GM12878 (cell line): ENCODE data around the gene DNAJB11. TPM values are rescaled to one million over a fixed set of nuclear protein-coding genes. Genes with fewer than 3 reads are reported as not detected.

ENCODE experiments used
- DPF2 ChIP-seq: fragments of 450-650 bp; IDR thresholded peaks from 2 replicates; pipeline ENCODE4 v1.6.1; 2017; ENCODE audit warnings: mild to moderate bottlenecking
- ESRRA ChIP-seq: IDR thresholded peaks from 2 replicates; pipeline ENCODE4 v1.6.1; 2012; ENCODE audit warnings: mild to moderate bottlenecking, low read length, improper control_type of control experiment
- ETV6 ChIP-seq, 2 experiments: fragments of 450-650 bp in 1 of 2; IDR thresholded peaks in 1 of 2; conservative IDR thresholded peaks in 1 of 2; 2 replicates each; pipeline ENCODE4 v1.6.1; 2014; ENCODE audit warnings: antibody characterized with exemption in 1 of 2, borderline replicate concordance in 1 of 2, low read depth in 1 of 2, mild to moderate bottlenecking in 1 of 2, moderate library complexity in 1 of 2
- FOXM1 ChIP-seq: IDR thresholded peaks from 2 replicates; pipeline ENCODE4 v1.6.1; 2012; ENCODE audit warnings: low read depth, mild to moderate bottlenecking, inconsistent platforms, low read length, moderate library complexity
- GATAD2B ChIP-seq: fragments of 450-650 bp; conservative IDR thresholded peaks from 2 replicates; pipeline ENCODE4 v1.6.1; 2017; ENCODE audit warnings: low read depth, mild to moderate bottlenecking, moderate library complexity
- HDGF ChIP-seq: fragments of 450-650 bp; IDR thresholded peaks from 2 replicates; pipeline ENCODE4 v1.6.1; 2016; ENCODE audit warnings: antibody characterized with exemption
- MEF2B ChIP-seq: fragments of 450-650 bp; IDR thresholded peaks from 2 replicates; pipeline ENCODE4 v1.6.1; 2018; ENCODE audit warnings: mild to moderate bottlenecking, moderate library complexity; ENCODE audit not compliant: partially characterized antibody, poor library complexity, severe bottlenecking
- NR2C2 ChIP-seq: IDR thresholded peaks from 2 replicates; pipeline ENCODE4 v1.6.1; 2011; ENCODE audit warnings: borderline replicate concordance, low read depth; ENCODE audit not compliant: control insufficient read depth, insufficient read length
- RELA ChIP-seq: fragments of 450-650 bp; IDR thresholded peaks from 2 replicates; pipeline ENCODE4 v1.8.0; 2014; ENCODE audit warnings: borderline replicate concordance; ENCODE audit not compliant: partially characterized antibody
- REST ChIP-seq: IDR thresholded peaks from 2 replicates; pipeline ENCODE4 v1.6.1; 2012; ENCODE audit warnings: mild to moderate bottlenecking, low read depth, low read length
- SRF ChIP-seq, 2 experiments: IDR thresholded peaks; 2 replicates each; pipeline ENCODE4 v1.6.1; 2011; ENCODE audit warnings: low read depth in 2 of 2, low read length in 2 of 2, mild to moderate bottlenecking in 1 of 2, moderate library complexity in 1 of 2
- TBL1XR1 ChIP-seq: IDR thresholded peaks from 2 replicates; pipeline ENCODE4 v1.6.1; 2012; ENCODE audit warnings: low read depth, low read length, improper control_type of control experiment
- polyA plus RNA-seq, 11 experiments: library from polyadenylated mRNA; depleted of rRNA in 4 of 11; unstranded in 6 of 11; stranded (reverse) in 5 of 11; fragments of >200 nt; fragmentation: Nextera tagmentation in 4 of 11; fragmentation: Illumina TruSeq in 1 of 11; extraction: Ambion mirVana in 4 of 11; extraction: Trizol in 1 of 11; gene quantifications; 1 replicate in 1 of 11; 2 replicates in 10 of 11; pipeline versions ENCODE4 v1.2.1 to v1.2.3, GENCODE V29; 2011 to 2016; ENCODE audit warnings: inconsistent platforms in 2 of 11, missing spikeins in 2 of 11, low read depth in 1 of 11
- total RNA-seq, 4 experiments: library from RNA; depleted of rRNA in 3 of 4; stranded (reverse); fragments of >200 nt in 3 of 4; fragmentation: Illumina TruSeq in 1 of 4; extraction: Trizol in 1 of 4; gene quantifications; 2 replicates each; pipeline versions ENCODE4 v1.2.1 to v1.2.3, GENCODE V29; 2013 to 2021
- TF ChIP-seq, protein P1 (sequence below): fragments of 450-650 bp; IDR thresholded peaks from 2 replicates; pipeline ENCODE4 v1.6.1; 2016; ENCODE audit warnings: mild to moderate bottlenecking, moderate library complexity, borderline replicate concordance
- TF ChIP-seq, protein P2 (sequence below): IDR thresholded peaks from 2 replicates; pipeline ENCODE4 v1.6.1; 2012; ENCODE audit warnings: improper control_type of control experiment, low read depth, low read length; ENCODE audit not compliant: insufficient replicate concordance

The DNAJB11 gene
- total and polyA plus RNA-seq, 10 of the 15 experiments (the other 5 are each of a cell fraction or from before 2014, with no cell fraction given): 16.2 to 135 (median 57.8) TPM

DNA sequence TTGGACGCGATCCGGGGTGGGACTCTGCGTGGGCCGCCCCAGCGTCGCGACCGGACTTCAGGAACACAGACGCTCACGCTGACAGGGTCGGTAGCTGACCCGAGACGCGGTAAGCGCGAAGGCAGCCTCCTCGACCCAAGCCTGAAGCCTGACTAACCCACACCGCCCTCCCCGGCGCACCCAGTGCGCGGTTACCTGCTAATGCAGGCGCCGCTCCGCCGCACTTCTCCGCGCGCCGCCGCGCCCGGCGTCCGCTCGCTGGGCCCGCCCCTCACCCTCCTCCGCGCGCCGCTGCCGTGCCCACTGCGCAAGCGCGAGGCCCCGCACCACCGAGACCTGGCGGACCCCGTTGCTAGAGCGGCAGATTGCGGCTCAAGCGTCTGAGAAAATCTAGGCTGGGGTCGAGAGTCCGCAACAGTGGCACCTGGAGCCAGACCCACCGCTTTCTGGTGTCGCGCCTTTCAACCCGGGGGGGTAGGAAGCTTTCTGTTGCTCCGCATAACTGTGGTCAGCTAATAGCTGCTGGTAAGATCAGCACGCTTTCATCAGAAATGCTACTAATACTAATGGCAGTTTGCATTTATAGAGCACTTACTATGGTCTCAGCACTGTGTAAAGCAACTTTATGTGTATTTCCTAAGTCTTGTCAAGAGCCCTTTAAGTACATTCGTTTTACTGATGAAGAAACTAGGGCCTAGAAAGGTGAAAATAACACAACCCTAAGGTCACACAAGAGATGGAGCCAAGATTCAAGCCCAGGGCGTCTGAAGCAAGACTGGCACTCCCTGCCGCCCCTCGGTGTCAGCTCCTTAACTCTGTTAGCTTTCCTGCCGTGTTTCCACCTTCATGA lies 3.2 kb upstream of the DNAJB11 start, which contains the start of gene TBCCD1 (continued):
- TF ChIP-seq, protein P1, sequence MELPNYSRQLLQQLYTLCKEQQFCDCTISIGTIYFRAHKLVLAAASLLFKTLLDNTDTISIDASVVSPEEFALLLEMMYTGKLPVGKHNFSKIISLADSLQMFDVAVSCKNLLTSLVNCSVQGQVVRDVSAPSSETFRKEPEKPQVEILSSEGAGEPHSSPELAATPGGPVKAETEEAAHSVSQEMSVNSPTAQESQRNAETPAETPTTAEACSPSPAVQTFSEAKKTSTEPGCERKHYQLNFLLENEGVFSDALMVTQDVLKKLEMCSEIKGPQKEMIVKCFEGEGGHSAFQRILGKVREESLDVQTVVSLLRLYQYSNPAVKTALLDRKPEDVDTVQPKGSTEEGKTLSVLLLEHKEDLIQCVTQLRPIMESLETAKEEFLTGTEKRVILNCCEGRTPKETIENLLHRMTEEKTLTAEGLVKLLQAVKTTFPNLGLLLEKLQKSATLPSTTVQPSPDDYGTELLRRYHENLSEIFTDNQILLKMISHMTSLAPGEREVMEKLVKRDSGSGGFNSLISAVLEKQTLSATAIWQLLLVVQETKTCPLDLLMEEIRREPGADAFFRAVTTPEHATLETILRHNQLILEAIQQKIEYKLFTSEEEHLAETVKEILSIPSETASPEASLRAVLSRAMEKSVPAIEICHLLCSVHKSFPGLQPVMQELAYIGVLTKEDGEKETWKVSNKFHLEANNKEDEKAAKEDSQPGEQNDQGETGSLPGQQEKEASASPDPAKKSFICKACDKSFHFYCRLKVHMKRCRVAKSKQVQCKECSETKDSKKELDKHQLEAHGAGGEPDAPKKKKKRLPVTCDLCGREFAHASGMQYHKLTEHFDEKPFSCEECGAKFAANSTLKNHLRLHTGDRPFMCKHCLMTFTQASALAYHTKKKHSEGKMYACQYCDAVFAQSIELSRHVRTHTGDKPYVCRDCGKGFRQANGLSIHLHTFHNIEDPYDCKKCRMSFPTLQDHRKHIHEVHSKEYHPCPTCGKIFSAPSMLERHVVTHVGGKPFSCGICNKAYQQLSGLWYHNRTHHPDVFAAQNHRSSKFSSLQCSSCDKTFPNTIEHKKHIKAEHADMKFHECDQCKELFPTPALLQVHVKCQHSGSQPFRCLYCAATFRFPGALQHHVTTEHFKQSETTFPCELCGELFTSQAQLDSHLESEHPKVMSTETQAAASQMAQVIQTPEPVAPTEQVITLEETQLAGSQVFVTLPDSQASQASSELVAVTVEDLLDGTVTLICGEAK: peak; percentile 70
- TF ChIP-seq FOXM1 (no peak), ESRRA (no peak), ETV6 (conservative IDR thresholded peaks at IDR 0.05 in 1 of 2, IDR thresholded peaks at IDR 0.05 in 1 of 2; ENCODE audit: borderline replicate concordance in 1 of 2, low read depth in 1 of 2) (0 out of 4 replicates have a peak, but pooled peaks of 1 of the 2 experiments have one; percentile 51), REST (no peak), MEF2B (no peak), HDGF (no peak), DPF2 (peak; percentile 85), TBL1XR1 (peak; percentile 69), GATAD2B (peak; percentile 76), NR2C2 (no peak), SRF (IDR thresholded peaks at IDR 0.05; ENCODE audit: low read depth in 2 of 2, low read length in 2 of 2) (no peak), RELA (peak; percentile 85)
- TF ChIP-seq, protein P2, sequence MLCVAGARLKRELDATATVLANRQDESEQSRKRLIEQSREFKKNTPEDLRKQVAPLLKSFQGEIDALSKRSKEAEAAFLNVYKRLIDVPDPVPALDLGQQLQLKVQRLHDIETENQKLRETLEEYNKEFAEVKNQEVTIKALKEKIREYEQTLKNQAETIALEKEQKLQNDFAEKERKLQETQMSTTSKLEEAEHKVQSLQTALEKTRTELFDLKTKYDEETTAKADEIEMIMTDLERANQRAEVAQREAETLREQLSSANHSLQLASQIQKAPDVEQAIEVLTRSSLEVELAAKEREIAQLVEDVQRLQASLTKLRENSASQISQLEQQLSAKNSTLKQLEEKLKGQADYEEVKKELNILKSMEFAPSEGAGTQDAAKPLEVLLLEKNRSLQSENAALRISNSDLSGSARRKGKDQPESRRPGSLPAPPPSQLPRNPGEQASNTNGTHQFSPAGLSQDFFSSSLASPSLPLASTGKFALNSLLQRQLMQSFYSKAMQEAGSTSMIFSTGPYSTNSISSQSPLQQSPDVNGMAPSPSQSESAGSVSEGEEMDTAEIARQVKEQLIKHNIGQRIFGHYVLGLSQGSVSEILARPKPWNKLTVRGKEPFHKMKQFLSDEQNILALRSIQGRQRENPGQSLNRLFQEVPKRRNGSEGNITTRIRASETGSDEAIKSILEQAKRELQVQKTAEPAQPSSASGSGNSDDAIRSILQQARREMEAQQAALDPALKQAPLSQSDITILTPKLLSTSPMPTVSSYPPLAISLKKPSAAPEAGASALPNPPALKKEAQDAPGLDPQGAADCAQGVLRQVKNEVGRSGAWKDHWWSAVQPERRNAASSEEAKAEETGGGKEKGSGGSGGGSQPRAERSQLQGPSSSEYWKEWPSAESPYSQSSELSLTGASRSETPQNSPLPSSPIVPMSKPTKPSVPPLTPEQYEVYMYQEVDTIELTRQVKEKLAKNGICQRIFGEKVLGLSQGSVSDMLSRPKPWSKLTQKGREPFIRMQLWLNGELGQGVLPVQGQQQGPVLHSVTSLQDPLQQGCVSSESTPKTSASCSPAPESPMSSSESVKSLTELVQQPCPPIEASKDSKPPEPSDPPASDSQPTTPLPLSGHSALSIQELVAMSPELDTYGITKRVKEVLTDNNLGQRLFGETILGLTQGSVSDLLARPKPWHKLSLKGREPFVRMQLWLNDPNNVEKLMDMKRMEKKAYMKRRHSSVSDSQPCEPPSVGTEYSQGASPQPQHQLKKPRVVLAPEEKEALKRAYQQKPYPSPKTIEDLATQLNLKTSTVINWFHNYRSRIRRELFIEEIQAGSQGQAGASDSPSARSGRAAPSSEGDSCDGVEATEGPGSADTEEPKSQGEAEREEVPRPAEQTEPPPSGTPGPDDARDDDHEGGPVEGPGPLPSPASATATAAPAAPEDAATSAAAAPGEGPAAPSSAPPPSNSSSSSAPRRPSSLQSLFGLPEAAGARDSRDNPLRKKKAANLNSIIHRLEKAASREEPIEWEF: no peak
